Stomach smooth muscle (tissue), 2 donors: ENCODE results near the gene NPSR1.

Source experiments
- H3K27ac ChIP-seq: one replicate; pipeline ENCODE4 v1.7.0; 2013; ENCODE audit warnings: mild to moderate bottlenecking, low read length, inconsistent platforms
- H3K27me3 ChIP-seq, 2 donors: one replicate each; pipeline ENCODE4 v1.7.0; 2013; ENCODE audit warnings: low read length in 2 of 2; ENCODE audit not compliant: insufficient read depth in 2 of 2, control insufficient read depth in 1 of 2
- H3K36me3 ChIP-seq, 2 donors: one replicate each; pipeline ENCODE4 v1.7.0; 2013; ENCODE audit warnings: low read length in 2 of 2; ENCODE audit not compliant: control insufficient read depth in 2 of 2, insufficient read depth in 2 of 2
- H3K4me1 ChIP-seq: one replicate; pipeline ENCODE4 v1.7.0; 2013; ENCODE audit warnings: low read length; ENCODE audit not compliant: control insufficient read depth, insufficient read depth
- H3K4me3 ChIP-seq, 2 donors: one replicate each; pipeline ENCODE4 v1.7.0; 2013; ENCODE audit warnings: low read length in 2 of 2
- H3K9ac ChIP-seq, 2 donors: one replicate each; pipeline ENCODE4 v1.7.0; 2013; ENCODE audit warnings: low read length in 2 of 2, mild to moderate bottlenecking in 1 of 2
- H3K9me3 ChIP-seq, 2 donors: one replicate each; pipeline ENCODE4 v1.7.0; 2013; ENCODE audit warnings: low read length in 2 of 2; ENCODE audit not compliant: control insufficient read depth in 2 of 2
- donor health status: healthy.
- donor health status: Pancreatic carcinoma.

NPSR1 gene

GRCh38 chr7:34747867-34748727, 90.1 kb downstream of the NPSR1 start:
- Histone ChIP-seq H3K4me3 (no peak overlapping the region), H3K9me3 (no peaks in the 10 kb centered on the region), H3K9ac (no peak overlapping the region), H3K36me3 (no peaks in the 10 kb centered on the region), H3K27ac (no peak overlapping the region), H3K27me3 (peaks cover 0 to 2% of the 10 kb centered on the region in 2 donors), H3K4me1 (no peaks in the 10 kb centered on the region)

DNA sequence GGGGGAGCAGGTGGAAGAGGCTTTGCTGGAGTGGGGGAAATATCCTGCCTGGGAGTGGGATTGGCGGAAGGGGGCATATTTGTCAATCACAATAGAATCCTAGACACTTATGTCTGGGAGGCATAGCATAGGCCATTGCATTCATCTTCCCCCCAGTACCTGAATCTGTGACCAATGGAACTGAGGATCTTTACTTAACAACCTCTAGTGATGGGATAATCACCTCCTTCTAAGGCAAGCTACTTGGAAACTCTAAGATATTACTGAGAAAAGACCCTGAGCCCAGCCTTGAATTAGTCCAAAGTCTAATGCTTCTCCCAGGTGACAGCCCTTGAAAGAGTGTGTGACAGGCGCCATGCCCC, 90.7 kb downstream of the NPSR1 start:
- no peaks in the 10 kb centered on the region for H3K4me1 ChIP-seq
- no peaks in the 10 kb centered on the region for H3K9me3 ChIP-seq
- H3K9ac ChIP-seq: no peak overlapping the region
- H3K27ac ChIP-seq: no peak overlapping the region
- H3K27me3 ChIP-seq: peaks cover 0 to 2% of the 10 kb centered on the region in 2 donors
- no peak overlapping the region for H3K4me3 ChIP-seq
- H3K36me3 ChIP-seq: no peaks in the 10 kb centered on the region

GRCh38 chr7:34749446-34749845, 91.4 kb downstream of the NPSR1 start:
- Histone ChIP-seq H3K27ac (no peak overlapping the region), H3K9me3 (no peaks in the 10 kb centered on the region), H3K36me3 (no peaks in the 10 kb centered on the region), H3K4me1 (no peaks in the 10 kb centered on the region), H3K27me3 (peaks cover 0 to 2% of the 10 kb centered on the region in 2 donors), H3K9ac (no peak overlapping the region), H3K4me3 (no peak overlapping the region)

DNA sequence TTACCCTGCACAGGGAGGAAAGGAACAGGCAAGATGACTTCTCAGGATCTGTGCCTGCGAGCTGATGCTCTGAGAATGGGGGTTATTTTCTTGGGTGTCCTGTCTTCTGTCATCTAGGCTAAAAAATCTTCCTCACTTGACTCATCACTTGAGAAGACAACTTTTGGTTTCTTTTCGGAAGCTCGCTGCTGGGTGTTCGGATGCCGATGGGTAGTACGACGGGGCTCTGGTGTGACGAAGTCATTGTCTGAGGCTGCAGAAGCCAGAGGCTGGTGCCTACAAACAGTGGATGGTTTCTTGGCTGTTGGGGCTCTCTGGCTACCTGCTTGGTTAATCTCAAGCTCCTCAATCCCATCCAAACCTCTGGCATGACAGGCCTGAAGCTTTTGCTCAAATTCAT, 92.2 kb downstream of the NPSR1 start:
- H3K36me3 ChIP-seq: no peaks in the 10 kb centered on the region
- H3K4me3 ChIP-seq: no peak overlapping the region
- H3K9ac ChIP-seq: no peak overlapping the region
- H3K4me1 ChIP-seq: no peaks in the 10 kb centered on the region
- peaks cover 0 to 2% of the 10 kb centered on the region in 2 donors for H3K27me3 ChIP-seq
- no peaks in the 10 kb centered on the region for H3K9me3 ChIP-seq
- no peak overlapping the region for H3K27ac ChIP-seq

GRCh38 chr7:34750636-34751035, 92.6 kb downstream of the NPSR1 start:
- Histone ChIP-seq H3K9ac (no peak overlapping the region), H3K27me3 (peaks cover 0 to 2% of the 10 kb centered on the region in 2 donors), H3K4me3 (no peak overlapping the region), H3K9me3 (no peaks in the 10 kb centered on the region), H3K27ac (no peak overlapping the region), H3K4me1 (no peaks in the 10 kb centered on the region), H3K36me3 (no peaks in the 10 kb centered on the region)

DNA sequence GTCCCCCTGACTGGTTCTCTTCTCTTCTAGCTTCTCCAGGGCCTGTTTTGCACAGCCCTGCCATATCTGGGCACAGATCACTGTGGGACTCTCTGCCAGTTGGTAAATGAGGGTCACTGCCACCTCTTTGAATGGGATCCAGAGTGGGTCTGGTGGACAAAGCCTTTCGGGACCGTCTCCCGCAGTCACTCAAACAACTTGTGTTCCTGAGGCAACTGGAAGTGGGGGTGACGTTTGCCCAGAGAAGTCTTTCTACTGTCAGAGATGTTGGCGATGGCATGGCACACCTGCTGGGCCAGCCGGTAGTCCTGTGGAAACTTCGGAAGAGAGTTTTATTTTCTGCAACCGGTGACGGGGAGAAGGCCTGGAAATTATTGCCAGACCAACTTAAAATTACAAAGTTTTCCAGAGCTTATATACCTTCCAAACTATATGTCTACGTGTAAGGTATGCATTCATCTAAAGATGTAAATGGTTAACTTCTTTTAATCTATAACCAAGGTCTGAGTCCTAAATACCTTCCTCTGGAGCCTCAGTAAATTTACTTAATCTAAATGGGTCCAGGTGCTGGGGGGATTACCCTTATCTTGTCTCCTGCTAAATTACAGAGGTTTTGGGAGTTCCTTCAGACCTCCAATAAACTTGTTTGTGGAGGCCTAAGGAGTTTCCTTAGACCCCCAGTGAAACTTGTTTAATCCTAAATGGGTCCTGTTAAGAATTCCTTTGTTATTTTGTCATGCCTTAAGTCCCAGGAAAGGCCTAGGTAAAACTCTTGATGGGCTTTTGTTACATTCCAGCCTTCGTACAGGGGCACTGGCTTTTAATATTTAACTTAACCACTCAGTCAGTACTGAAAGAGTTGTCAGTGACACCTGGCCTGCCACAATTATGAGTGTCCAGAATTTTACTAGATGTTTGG, 94.0 kb downstream of the NPSR1 start:
- Histone ChIP-seq H3K36me3 (no peaks in the 10 kb centered on the region), H3K9me3 (no peaks in the 10 kb centered on the region), H3K9ac (no peak overlapping the region), H3K4me3 (no peak overlapping the region), H3K27me3 (peaks cover 0 to 2% of the 10 kb centered on the region in 2 donors), H3K4me1 (no peaks in the 10 kb centered on the region), H3K27ac (no peak overlapping the region)

- Histone ChIP-seq H3K4me1 (no peaks in the 10 kb centered on the region), H3K27ac (no peak overlapping the region), H3K9me3 (no peaks in the 10 kb centered on the region), H3K36me3 (no peaks in the 10 kb centered on the region), H3K4me3 (no peak overlapping the region), H3K27me3 (peaks cover 0 to 2% of the 10 kb centered on the region in 2 donors), H3K9ac (no peak overlapping the region)
Measured at GRCh38 chr7:34752929-34753328, 94.9 kb downstream of the NPSR1 start.

GRCh38 chr7:34755008-34755407, 97.0 kb downstream of the NPSR1 start:
- Histone ChIP-seq H3K27ac (no peak overlapping the region), H3K4me3 (no peak overlapping the region), H3K9ac (no peak overlapping the region), H3K4me1 (no peaks in the 10 kb centered on the region), H3K9me3 (no peaks in the 10 kb centered on the region), H3K36me3 (no peaks in the 10 kb centered on the region), H3K27me3 (peaks cover 0 to 2% of the 10 kb centered on the region in 2 donors)

DNA sequence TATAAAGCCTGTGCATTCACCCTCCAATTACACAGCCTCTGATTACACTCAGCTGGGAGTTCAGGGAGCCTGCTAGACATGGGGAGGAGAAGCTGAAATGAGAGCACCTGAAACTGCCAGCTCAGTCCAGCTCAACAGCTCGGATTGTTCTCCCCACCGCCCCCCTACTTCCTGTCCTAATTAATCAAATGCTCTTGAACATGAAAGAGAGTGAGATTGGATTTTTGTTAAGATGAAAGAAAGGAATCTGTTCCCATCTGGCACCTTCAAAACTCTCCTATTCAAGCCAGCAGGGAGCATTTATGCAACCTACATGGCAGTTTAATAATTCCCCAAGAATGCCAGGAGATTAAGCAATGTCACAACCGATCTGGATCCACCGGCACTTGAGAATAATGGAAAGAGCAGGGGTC, 98.0 kb downstream of the NPSR1 start:
- Histone ChIP-seq H3K27me3 (no peaks in the 10 kb centered on the region), H3K9me3 (no peaks in the 10 kb centered on the region), H3K27ac (no peak overlapping the region), H3K4me3 (no peak overlapping the region), H3K36me3 (no peaks in the 10 kb centered on the region), H3K4me1 (no peaks in the 10 kb centered on the region), H3K9ac (no peak overlapping the region)

- H3K27me3 ChIP-seq: no peaks in the 10 kb centered on the region
- H3K4me3 ChIP-seq: no peak overlapping the region
- no peaks in the 10 kb centered on the region for H3K4me1 ChIP-seq
- no peaks in the 10 kb centered on the region for H3K9me3 ChIP-seq
- no peak overlapping the region for H3K9ac ChIP-seq
- H3K36me3 ChIP-seq: no peaks in the 10 kb centered on the region
- no peak overlapping the region for H3K27ac ChIP-seq
Measured at GRCh38 chr7:34756691-34757090, 98.7 kb downstream of the NPSR1 start.
